HG03139 (cell line): ENCODE data around the gene TYW1.
"Not testable (repeated sequence)": the region's sequence is repeated elsewhere in the genome, so short reads cannot be mapped to it uniquely, and the experiment has no call there.

Experiments
- ATAC-seq: cut with Tn5 transposase; IDR thresholded peaks from one replicate; pipeline ENCODE4 v1.9.1; 2021; ENCODE audit not compliant: unreplicated experiment

The TYW1 gene

DNA sequence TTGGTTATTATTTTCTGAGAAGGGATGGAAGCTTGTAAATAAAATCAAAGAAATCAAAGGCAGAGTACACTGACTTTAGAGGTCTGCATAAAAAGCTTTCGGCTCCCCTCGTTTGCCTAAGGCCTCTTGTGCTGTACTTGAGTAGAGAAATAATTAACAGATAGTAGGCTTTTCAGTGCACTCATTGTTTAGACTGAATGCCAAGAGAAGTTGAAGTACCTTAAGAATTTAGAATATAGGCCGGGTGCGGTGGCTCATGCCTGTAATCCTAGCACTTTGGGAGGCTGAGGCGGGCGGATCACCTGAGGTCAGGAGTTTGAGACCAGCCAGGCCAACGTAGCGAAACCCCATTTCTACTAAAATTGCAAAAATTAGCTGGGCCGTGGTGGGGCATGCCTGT, 232.4 kb downstream of the TYW1 start:
- not testable (repeated sequence) for ATAC-seq

DNA sequence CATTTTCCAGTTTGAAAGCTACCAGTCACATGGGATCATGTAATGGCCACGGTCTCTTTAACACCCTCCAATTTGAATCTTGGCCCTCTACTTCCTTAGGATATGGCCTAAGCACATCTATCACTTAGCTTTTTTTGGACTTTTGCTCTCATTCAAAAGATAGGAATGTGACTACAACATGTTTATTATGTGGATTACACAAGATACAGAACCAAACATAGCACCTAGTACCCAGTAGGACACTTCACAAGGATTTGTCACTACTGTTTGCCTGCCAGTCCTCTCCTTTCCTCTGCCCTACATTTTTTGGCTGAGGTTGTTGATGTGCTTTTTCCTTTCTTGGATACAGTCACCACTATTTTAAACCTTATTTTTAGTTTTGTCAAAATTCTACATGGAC, 233.4 kb downstream of the TYW1 start:
- ATAC-seq = not testable (repeated sequence)

DNA sequence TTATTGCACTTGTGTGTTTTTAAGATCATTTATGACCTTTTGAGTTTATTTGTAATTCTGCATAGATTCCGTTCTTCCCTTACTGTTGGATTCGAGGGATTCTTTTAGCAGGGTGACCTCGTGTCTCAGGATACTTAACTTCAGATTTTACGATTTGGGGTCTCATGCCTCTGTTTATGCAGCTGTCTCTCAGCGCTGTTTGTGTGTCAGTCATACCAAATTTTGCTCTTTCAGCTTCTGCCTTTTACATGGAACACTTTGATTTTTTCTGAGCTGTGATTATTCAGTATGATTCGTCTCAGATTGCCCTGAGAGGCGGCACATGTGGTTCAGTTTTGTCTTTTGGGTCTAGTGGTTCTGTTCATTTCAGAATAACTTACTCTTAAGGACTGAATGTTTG, 236.9 kb downstream of the TYW1 start:
- ATAC-seq = not testable (repeated sequence)

DNA sequence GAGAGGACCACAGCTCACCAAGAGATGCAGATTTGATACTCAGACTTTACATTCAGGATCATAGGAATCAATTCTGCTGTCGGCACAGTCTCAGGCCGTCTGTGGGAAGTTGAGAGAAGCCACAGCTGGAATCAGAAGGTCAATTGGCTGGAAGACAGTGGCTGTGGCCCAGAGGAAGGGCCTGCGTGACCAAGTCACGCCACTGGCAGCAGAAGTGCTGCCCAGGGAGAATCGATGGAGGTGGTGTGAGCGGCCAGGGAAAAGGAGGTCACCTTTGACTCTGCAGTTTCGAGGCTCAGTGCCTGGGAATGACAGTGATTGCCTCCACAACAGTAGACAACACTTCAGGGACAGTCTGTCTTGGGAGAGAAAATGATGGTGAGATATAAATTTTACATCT, 239.6 kb downstream of the TYW1 start:
- ATAC-seq = not testable (repeated sequence)

DNA sequence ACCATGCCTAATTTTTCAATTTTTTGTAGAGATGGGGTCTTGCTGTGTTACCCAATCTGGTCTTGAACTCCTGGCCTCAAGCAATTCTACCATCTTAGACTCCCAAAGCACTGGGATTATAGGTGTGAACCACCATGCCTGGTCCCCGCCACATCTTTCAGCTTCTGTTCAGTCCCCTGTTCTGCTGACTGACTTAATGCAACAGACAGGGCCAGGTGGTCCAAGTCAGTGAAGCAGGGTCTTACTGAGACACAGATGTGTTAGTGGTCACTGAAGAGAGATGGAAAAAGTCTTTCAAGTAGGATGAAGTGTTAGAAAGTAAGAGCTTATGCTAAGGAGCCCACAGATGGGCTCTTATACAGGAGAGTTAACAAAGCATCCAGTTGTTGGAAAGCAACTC, 246.2 kb downstream of the TYW1 start:
- ATAC-seq = not testable (repeated sequence)

DNA sequence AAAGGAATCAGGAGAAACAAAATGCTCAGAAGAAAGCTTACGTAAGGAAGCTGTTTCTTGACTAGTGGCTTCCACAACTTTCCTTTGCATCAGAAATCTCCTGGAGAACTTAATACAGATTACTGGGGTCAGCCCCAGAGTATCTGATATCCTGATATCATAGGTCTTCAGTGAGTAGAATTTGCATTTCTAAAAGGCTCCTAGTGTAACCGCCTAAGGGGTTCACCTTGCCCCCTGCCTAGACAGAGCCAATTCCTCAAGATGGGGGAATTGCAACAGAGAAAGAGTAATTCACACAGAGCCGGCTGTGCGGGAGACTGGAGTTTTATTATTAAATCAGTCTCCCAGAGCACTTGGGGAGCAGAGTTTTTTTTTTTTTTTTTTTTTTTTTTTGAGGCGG, 251.7 kb downstream of the TYW1 start:
- ATAC-seq = not testable (repeated sequence)

DNA sequence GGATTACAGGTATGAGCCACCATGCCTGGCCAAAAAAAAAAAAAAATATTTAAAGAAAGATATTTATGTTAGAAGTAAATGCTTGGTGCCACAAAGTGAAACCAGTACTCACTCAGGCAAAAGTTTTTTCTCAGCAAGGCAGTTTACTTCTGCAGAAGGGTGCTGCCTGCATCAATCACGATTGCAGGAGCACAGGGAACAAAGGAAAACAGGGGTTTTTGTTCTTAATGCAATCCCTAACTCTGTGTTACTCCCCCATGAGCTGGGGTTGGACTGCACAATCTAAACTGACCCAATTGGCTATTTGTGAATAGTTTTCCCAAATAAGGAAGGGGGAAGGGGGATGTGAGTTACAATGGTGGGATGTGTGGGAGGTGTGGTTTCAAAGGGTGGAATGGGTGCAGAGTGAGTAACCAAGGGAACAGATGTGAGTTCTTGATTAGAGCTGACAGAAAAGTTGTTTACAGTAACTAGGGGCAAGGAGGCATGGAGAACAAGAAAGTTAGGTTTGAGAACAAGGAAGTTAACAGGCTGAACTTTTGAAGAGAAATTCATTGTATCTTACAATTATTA, 255.4 kb downstream of the TYW1 start:
- ATAC-seq = no peak

DNA sequence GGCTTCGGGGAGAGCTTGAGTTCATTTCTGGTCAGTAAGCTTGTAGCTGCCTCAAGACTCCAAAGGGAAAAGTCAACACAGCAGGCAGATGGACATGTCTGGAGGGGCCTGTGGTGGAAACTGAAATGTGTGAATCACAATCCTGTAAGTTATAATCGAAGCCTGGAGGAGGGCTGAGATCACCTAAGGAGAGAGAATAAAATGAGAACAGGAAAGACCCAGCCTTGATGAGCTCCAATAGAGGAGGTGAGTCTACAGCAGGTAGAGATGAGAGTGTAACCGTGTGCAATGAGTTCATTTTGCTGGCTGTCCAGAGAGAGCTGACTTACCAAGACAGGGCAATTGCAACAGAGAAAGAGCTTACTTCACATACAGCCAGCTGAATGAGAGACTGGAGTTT, 258.4 kb downstream of the TYW1 start:
- ATAC-seq = not testable (repeated sequence)

DNA sequence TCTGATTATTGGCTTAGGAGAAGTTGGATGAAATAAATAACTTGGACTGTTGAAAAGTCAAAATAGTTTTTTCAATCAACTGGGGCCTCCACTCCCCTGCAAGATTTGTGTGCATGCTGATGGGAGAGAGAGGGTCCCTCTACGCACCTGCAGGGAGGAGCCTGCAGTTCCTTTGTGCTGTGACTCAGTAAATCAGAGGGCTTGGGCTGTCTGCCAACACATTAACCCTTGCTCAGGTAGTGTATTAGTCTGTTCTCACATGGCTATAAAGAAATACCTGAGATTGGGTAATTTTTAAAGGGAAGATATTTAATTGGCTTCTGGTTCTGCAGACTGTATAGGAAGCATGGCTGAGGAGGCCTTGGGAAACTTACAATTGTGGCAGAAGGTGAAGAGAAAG, 261.1 kb downstream of the TYW1 start:
- not testable (repeated sequence) for ATAC-seq

DNA sequence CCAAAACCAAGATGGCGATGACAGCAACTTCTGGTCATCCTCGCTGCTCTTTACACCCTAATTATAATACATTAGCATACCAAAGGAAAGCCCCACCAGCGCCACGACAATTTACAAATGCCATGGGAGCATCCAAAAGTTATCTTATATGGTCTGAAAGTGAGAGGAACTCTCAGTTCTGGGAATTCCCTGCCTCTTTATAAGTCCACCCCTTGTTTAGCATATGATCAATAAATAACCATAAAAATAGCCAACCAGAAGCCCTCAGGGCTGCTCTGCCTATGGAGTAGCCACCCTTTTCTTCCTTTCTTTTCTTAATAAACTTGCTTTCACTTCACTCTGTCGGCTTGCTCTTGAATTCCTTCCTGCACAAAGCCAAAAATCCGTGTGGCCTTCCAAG, 262.7 kb downstream of the TYW1 start:
- ATAC-seq = not testable (repeated sequence)

DNA sequence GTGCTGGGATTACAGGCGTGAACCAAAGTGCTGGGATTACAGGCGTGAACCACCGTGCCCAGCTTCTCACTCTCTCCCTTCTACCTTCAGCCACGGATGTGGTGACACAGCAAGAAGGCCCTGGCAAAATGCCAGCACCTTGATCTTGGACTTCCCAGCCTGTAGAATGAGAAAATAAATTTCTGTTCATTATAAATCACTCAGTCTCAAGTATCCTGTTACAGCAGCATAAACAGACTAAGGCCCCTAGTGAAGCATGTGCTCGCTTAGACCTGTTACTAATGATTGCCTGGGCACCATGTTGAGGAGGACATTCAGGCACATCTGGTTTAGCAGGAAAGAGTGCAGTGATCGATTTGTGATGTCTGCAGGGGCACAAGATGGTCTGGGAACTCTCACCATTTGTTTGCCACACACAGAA, 263.5 kb downstream of the TYW1 start:
- ATAC-seq = not testable (repeated sequence)

DNA sequence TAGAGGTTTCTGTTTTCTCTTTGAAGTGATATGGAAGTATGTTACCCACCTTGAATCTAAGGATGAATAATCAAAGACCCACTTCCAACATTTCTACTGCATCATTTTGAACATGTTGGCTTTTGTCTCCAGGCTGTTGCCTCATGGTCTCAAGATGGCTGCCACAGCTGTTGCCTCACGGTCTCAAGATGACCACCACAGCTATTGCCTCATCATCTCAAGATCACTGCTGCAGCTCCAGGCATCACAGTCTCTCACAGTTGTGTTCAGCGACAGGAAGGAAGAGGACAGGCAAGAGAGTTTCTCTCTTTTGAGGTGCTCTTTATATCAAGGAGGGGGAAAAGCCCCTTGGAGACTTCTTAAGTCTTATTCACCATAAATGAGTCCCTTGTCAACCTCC, 267.4 kb downstream of the TYW1 start:
- not testable (repeated sequence) for ATAC-seq

DNA sequence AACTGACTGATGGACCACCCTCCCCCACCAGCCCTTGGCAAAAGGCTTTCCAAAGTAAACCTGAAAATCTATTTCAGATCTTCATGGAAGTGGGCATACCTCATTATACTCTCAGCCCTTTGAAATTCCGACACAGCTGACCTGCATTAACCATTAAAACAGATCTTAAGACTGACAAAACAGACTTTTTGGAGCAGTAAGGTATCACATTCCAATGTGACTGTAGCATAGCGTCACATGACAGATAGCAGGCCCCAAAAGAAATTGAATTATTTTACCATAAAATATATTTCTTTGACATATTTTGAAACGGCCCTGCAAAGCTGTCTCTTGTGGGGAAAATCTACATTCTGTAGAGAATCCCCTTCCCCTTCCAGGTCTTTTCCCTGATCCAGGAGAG, 269.4 kb downstream of the TYW1 start:
- ATAC-seq = not testable (repeated sequence)

DNA sequence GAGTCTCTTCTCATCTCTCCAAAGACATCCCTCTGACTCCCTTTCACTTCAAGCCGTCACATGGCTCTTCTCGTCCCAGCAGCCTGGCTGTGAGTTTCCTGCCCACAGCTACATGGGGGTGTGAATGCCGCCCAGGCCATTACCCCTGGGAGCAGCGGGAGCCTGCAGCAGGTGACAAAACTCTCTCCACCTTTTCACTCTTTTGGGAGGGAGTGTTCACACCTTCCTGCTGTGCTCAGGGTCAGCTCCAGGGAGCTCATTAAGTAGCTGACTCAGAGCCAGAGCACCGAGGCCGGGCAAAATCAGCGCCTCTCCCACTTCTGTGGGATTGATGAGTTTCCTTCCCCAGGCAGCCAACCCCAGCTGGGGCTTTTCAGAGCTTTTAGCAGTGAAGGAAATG, 271.3 kb downstream of the TYW1 start:
- ATAC-seq = no peak

DNA sequence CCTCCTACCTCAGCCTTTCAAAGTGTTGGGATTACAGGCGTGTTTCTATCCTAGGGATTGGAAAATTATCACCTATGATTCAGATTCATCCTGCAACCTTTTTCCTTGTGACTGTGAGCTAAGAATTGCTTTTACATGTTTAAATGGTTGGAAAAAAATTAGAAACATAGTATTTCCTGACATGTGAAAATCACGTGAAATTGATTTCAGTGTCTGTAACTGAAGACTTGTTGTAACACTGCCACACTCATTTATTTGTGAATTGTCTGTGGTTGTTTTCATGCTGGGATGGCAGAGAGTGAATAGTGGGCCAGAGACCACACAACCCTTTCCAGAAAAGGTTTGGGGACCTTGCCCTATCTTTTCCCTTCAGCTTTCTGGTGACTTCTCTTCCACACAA, 273.3 kb downstream of the TYW1 start:
- not testable (repeated sequence) for ATAC-seq
